Stomach (tissue), 4 donors: ENCODE measurements around the gene GNB1L.

Source experiments
- CTCF ChIP-seq, 7 experiments: fragments of 450-650 bp in 4 of 7; fragments of 200-600 bp in 3 of 7; sonication (generic) in 3 of 7; IDR thresholded peaks; one replicate each; pipeline ENCODE4 v1.5.1; 2016 to 2019; ENCODE audit warnings: antibody characterized with exemption in 7 of 7, control low read depth in 2 of 7, mild to moderate bottlenecking in 1 of 7
- EP300 ChIP-seq: sonication (generic); formaldehyde crosslinking; IDR thresholded peaks from one replicate; pipeline ENCODE4 v1.6.1; 2017; ENCODE audit warnings: antibody characterized with exemption
- POLR2A ChIP-seq, 4 donors: fragments of 450-650 bp; IDR thresholded peaks; one replicate each; pipeline ENCODE4 v1.6.1; 2016; ENCODE audit warnings: antibody characterized with exemption in 4 of 4, control low read depth in 2 of 4, mild to moderate bottlenecking in 1 of 4, moderate library complexity in 1 of 4

- TF ChIP-seq CTCF (IDR thresholded peaks at IDR 0.05): no peak
- TF ChIP-seq EP300: no peak
- no peak for TF ChIP-seq POLR2A (IDR thresholded peaks at IDR 0.05)
Measured at GRCh38 chr22:19748991-19749664, 105.5 kb downstream of the GNB1L start.
